ENCODE measurements around the gene DHCR7. TPM values are rescaled to one million over a fixed set of nuclear protein-coding genes. Genes with fewer than 3 reads are reported as not detected.

Gene DHCR7
- total RNA-seq, 1 donor from 2014 or later, result 88.8 TPM

GRCh38 chr11:71463331-71464211, 15.4 kb upstream of the DHCR7 start:
- no peak for TF ChIP-seq CTCF (IDR thresholded peaks at IDR 0.05; ENCODE audit: insufficient read depth, low read length, poor library complexity, severe bottlenecking)
- DNase-seq (ENCODE audit: low read depth), result no peak
- Histone ChIP-seq H3K36me3 (ENCODE audit: control insufficient read depth, insufficient read depth, low read length) (peaks cover 4% of the 10 kb centered on the region), H3K27me3 (ENCODE audit: control insufficient read depth, insufficient read depth, low read length) (no peaks in the 10 kb centered on the region), H3K4me3 (ENCODE audit: low read depth, low read length) (no peak overlapping the region)

GRCh38 chr11:71462726-71463125, 14.5 kb upstream of the DHCR7 start:
- DNase-seq (ENCODE audit: low read depth), result no peak
- no peak for TF ChIP-seq CTCF (IDR thresholded peaks at IDR 0.05; ENCODE audit: insufficient read depth, low read length, poor library complexity, severe bottlenecking)
- H3K4me3 ChIP-seq (ENCODE audit: low read depth, low read length), result no peak overlapping the region
- H3K27me3 ChIP-seq (ENCODE audit: control insufficient read depth, insufficient read depth, low read length), result no peaks in the 10 kb centered on the region
- peaks cover 6% of the 10 kb centered on the region for H3K36me3 ChIP-seq (ENCODE audit: control insufficient read depth, insufficient read depth, low read length)

GRCh38 chr11:71461696-71462095, 13.5 kb upstream of the DHCR7 start:
- no peak for DNase-seq (ENCODE audit: low read depth)

DNA sequence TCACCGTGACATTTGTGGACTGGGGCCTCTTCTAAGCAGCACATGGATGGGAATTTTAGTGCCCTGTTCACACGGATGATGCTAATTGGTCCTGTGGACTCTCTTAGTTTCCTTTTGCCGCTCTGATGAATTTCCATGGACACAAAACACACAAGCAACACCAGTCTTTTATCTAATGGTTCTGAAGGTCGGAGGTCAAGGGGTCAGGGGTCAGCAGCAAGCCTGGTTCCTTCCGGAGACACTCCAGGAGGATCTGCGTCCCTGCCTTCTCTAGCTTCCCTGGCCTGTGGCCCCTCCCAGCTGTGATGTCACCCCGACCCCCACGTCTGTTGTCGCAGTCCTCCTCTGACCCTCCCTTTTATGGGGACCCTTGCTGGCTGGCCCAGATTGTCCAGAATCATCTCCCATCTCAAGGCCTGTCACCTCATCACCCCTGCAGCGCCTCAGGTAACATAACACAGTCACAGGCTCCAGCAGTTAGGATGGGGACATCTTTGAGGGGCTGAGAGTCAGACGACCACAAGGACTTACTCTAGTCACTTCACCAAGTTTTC, 11.7 kb upstream of the DHCR7 start:
- peaks cover 7% of the 10 kb centered on the region for H3K36me3 ChIP-seq (ENCODE audit: control insufficient read depth, insufficient read depth, low read length)
- TF ChIP-seq CTCF (IDR thresholded peaks at IDR 0.05; ENCODE audit: insufficient read depth, low read length, poor library complexity, severe bottlenecking), result no peak
- H3K27me3 ChIP-seq (ENCODE audit: control insufficient read depth, insufficient read depth, low read length), result no peaks in the 10 kb centered on the region
- H3K4me3 ChIP-seq (ENCODE audit: low read depth, low read length), result no peak overlapping the region
- DNase-seq (ENCODE audit: low read depth), result no peak

More at GRCh38 chr11:71461696-71462095, 13.5 kb upstream of the DHCR7 start:
- Histone ChIP-seq H3K36me3 (ENCODE audit: control insufficient read depth, insufficient read depth, low read length) (peaks cover 7% of the 10 kb centered on the region), H3K27me3 (ENCODE audit: control insufficient read depth, insufficient read depth, low read length) (no peaks in the 10 kb centered on the region), H3K4me3 (ENCODE audit: low read depth, low read length) (no peak overlapping the region)
- TF ChIP-seq CTCF (IDR thresholded peaks at IDR 0.05; ENCODE audit: insufficient read depth, low read length, poor library complexity, severe bottlenecking), result no peak

DNA sequence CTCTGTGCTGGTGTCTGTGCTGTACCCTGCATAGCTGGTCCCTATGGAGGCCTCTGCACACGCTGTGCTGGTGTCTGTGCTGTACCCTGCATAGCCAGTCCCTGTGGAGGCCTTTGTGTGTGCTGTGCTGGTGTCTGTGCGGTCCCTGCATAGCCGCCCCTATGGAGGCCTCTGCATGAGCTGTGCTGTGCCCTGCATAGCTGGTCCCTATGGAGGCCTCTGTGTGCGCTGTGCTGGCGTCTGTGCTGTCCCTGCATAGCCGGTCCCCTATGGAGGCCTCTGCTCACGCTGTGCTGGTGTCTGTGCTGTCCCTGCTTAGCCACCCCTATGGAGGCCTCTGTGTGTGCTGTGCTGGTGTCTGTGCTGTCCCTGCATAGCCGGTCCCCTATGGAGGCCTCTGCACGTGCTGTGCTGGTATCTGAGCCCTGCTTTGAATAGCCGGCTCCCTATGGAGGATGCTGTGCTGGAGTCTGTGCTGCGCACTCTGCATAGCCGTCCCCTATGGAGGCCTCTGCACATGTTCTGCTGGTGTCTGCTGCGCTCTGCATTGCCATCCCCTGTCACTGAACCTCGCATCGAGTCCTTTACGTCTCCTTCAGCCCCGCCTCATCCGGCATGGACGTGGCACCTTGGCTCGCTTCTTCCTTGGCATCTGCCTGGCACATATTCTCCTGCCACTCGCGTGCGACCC, 11.0 kb upstream of the DHCR7 start:
- Histone ChIP-seq H3K27me3 (ENCODE audit: control insufficient read depth, insufficient read depth, low read length) (no peaks in the 10 kb centered on the region), H3K36me3 (ENCODE audit: control insufficient read depth, insufficient read depth, low read length) (peaks cover 7% of the 10 kb centered on the region), H3K4me3 (ENCODE audit: low read depth, low read length) (no peak overlapping the region)
- no peak for TF ChIP-seq CTCF (IDR thresholded peaks at IDR 0.05; ENCODE audit: insufficient read depth, low read length, poor library complexity, severe bottlenecking)
- no peak for DNase-seq (ENCODE audit: low read depth)

All from kidney epithelial cell (primary cell).